Measurements from ENCODE around the gene OPN5. TPM values are rescaled to one million over a fixed set of nuclear protein-coding genes. Genes with fewer than 3 reads are reported as not detected.

Gene OPN5
- total RNA-seq, 3 donors from 2014 or later: not detected

DNA sequence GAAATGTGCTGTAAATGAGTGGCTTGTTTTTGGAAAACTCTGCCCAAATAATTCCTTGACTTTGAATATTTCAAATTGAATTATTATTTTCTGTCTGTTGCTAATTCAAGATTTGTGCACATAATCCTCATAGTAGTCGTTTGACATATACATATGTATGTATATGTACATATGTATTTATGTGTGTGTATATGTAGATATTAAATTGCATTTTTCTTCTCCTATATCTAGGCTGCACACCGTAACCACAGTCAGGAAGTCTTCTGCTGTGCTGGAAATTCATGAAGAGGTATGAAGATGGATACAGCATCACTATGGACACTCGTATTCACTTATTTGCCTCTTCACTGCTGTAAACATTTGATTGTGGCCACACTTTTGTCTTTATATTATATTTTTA, 29.6 kb downstream of the OPN5 start:
- no peaks in the 10 kb centered on the region for H3K9me3 Mint-ChIP-seq
- ATAC-seq (no peak), DNase-seq (no peak)
- no peaks in the 10 kb centered on the region for H3K36me3 Mint-ChIP-seq (ENCODE audit: insufficient read depth)
- no peak overlapping the region for H3K4me3 Mint-ChIP-seq
- H3K27me3 Mint-ChIP-seq (ENCODE audit: low read depth): peaks cover 14% of the 10 kb centered on the region
- H3K4me1 Mint-ChIP-seq (ENCODE audit: low read depth): no peaks in the 10 kb centered on the region

DNA sequence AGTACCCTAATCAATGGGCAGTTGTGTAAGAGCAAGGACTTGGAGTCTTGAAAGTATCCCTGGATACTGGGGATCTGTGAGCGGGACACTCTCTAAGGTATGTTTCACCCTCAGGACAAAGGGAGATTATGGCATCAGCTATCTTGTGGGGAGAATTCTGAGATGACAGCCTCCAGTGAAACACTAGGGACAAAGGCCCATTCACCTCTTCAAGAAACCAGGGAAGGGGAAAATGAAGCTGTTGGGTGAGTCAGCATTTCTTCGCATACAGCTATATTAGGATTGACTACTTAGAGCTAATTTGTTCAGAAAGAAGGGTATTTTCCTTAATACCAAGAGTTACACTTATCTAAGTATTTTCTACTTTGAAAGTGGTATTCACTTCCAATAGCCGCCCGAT, 35.9 kb downstream of the OPN5 start:
- Mint-ChIP-seq H3K36me3 (ENCODE audit: insufficient read depth) (no peaks in the 10 kb centered on the region), H3K4me3 (no peak overlapping the region), H3K27me3 (ENCODE audit: low read depth) (peaks cover 23% of the 10 kb centered on the region), H3K4me1 (ENCODE audit: low read depth) (no peaks in the 10 kb centered on the region), H3K9me3 (no peaks in the 10 kb centered on the region)
- DNase-seq (no peak), ATAC-seq (no peak)

DNA sequence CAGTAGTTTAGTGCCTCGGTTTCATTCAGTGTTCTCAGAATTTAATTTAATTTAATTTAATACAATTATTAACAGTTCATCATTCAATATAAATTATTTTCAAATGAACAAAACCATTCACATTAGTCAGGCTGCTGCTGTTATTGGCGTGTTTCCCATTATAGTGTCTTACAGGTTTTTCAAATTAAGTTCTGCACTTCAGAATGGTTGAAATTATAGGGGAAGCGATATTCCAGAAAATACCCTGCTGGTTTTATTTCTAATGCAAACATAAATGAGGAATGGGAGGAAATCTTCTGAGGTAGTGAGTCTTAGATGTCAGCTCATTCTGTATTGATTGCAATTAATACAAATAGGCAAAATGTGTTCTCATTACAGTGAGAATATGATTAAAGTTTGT, 37.6 kb downstream of the OPN5 start:
- Mint-ChIP-seq H3K36me3 (ENCODE audit: insufficient read depth) (no peaks in the 10 kb centered on the region), H3K4me1 (ENCODE audit: low read depth) (no peaks in the 10 kb centered on the region), H3K27me3 (ENCODE audit: low read depth) (peaks cover 23% of the 10 kb centered on the region), H3K9me3 (no peaks in the 10 kb centered on the region), H3K4me3 (no peak overlapping the region)
- ATAC-seq: no peak
- no peak for DNase-seq

DNA sequence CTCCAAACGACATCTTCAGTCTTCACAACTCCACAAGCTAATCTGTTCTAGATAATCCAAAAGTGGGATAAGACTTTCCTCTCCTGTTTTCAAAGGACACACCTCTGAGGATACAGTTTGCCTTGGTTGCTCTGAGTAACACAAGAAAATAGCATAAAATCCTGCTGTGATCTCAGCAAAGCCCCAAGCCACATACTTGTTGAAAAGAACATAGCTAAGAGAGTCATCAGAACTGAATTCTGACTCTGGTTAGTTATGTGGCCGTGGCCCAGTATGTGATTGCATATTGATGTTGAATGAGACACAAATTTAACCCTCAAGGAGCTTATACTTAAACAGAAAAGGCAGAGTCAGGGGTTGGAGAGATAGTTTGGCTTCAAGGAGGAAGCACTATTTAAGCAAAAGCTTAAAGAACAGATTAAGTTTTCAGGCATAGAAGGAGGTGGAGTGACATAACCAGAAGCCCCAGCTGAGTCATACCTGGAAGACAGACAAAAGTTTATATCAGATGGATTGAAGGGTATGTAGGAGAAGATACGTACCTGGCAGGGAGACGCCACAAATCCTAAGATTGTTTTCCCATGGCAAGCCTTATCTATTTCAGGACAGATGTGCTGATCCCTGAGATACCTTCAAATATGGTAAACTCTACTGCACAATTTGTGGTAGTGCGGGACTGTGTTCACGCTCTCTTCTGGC, 41.2 kb downstream of the OPN5 start:
- DNase-seq: no peak
- no peaks in the 10 kb centered on the region for H3K36me3 Mint-ChIP-seq (ENCODE audit: insufficient read depth)
- peaks cover 16% of the 10 kb centered on the region for H3K27me3 Mint-ChIP-seq (ENCODE audit: low read depth)
- H3K9me3 Mint-ChIP-seq: no peaks in the 10 kb centered on the region
- no peak for ATAC-seq
- H3K4me1 Mint-ChIP-seq (ENCODE audit: low read depth): no peaks in the 10 kb centered on the region
- no peak overlapping the region for H3K4me3 Mint-ChIP-seq

DNA sequence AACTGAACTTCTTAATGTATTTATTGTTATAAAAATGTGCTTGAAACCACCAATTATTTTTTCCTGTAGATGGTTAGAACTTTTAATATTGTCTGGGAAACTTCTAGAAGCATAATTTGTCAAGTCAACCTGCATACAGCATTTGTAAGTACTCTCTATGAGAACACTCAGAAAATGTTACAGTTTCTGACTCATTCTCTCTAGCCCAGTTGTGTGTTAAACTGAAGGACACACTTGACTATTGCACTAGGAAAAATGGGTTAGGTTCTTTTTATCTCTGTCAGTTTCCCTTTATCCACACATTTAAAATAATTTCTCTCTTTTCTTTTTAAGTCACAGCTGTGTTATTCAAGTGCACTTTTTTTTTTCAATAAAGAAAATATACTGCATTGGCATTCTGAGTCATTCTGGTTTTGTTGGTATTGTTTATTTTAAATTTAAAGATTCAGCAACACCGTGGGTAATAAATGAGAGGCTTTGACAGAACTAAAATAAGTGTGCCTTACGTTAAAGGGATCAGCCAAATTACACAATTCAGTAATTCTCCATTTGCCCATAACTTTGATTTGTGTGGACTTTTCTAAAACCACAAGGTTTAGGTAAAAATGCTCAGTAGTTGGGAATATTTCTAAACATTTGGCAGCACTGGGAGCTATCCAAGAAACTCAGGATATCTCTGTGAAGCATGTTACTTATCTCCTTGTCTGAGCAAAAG, 50.7 kb downstream of the OPN5 start:
- no peaks in the 10 kb centered on the region for H3K9me3 Mint-ChIP-seq
- DNase-seq: no peak

DNA sequence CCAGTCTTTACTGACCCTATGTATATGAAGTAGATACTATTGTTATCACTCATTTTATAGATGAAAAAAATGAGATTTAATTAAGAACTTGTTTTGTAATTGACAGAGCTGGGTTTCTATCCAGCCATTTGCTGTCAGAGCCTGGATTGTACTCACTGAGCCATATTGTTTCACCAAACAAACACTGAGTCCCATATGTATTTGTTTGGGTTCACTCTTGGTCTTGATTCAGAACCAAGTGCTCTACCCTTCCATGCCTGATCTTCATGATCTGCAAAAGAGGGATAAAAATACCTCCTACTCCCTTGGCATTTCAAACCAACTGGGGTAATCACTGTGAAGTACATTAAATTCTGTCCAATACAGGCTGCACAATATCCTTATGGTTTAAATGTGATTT, 52.4 kb downstream of the OPN5 start:
- ATAC-seq: no peak
- no peak for DNase-seq

More for the DNA sequence above, 50.7 kb downstream of the OPN5 start:
- Mint-ChIP-seq H3K4me1 (ENCODE audit: low read depth) (no peaks in the 10 kb centered on the region), H3K4me3 (no peak overlapping the region), H3K36me3 (ENCODE audit: insufficient read depth) (no peaks in the 10 kb centered on the region), H3K27me3 (ENCODE audit: low read depth) (peaks cover 4% of the 10 kb centered on the region)
- no peak for ATAC-seq

DNA sequence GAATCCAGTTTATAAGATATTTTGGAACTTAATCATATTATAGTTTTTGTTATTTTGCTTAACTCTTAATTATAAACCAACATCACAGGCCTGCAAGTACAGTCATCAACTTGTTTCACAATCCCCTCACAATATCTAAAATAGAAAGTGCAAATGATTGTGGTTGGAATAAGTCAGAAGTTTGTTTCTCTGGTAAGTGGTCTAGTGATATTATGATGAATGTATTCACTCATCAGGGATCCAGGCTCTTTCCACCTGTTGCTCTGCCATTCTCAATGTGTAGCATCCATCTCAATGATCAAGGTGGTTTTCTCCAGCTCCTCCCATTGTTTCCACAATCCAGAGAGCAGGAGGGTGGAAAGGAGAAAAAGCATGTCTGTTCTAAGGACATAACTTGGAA, 54.2 kb downstream of the OPN5 start:
- H3K9me3 Mint-ChIP-seq: no peaks in the 10 kb centered on the region
- ATAC-seq (peak; percentile 43 to 46), DNase-seq (no peak)
- H3K4me1 Mint-ChIP-seq (ENCODE audit: low read depth): no peaks in the 10 kb centered on the region
- no peaks in the 10 kb centered on the region for H3K36me3 Mint-ChIP-seq (ENCODE audit: insufficient read depth)
- no peak overlapping the region for H3K4me3 Mint-ChIP-seq
- peaks cover 8% of the 10 kb centered on the region for H3K27me3 Mint-ChIP-seq (ENCODE audit: low read depth)

More for the DNA sequence above, 52.4 kb downstream of the OPN5 start:
- Mint-ChIP-seq H3K4me1 (ENCODE audit: low read depth) (no peaks in the 10 kb centered on the region), H3K4me3 (no peak overlapping the region), H3K27me3 (ENCODE audit: low read depth) (peaks cover 10% of the 10 kb centered on the region), H3K36me3 (ENCODE audit: insufficient read depth) (no peaks in the 10 kb centered on the region), H3K9me3 (no peaks in the 10 kb centered on the region)

DNA sequence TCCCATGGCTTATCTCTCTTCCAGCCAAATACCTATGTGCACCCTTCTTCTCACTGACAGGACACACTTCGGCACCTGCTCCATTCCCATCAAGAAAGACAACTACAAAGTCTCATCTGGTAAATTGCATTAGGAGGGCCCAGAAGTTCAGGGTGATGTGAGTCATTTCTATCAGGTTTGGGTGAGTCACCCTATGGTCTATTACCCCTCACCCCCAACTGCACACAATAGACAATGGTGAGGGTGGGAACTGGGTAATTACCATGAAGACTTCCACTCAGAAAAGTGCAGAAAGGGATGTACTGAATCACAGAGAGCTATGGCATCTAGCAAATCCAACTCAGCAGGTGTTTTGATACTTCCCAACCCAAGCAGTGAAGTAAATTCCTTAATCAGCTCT, 54.8 kb downstream of the OPN5 start:
- ATAC-seq: peak; percentile 32 to 55
- no peaks in the 10 kb centered on the region for H3K4me1 Mint-ChIP-seq (ENCODE audit: low read depth)
- H3K36me3 Mint-ChIP-seq (ENCODE audit: insufficient read depth): no peaks in the 10 kb centered on the region
- DNase-seq: no peak
- peaks cover 8% of the 10 kb centered on the region for H3K27me3 Mint-ChIP-seq (ENCODE audit: low read depth)
- no peaks in the 10 kb centered on the region for H3K9me3 Mint-ChIP-seq
- H3K4me3 Mint-ChIP-seq: no peak overlapping the region

DNA sequence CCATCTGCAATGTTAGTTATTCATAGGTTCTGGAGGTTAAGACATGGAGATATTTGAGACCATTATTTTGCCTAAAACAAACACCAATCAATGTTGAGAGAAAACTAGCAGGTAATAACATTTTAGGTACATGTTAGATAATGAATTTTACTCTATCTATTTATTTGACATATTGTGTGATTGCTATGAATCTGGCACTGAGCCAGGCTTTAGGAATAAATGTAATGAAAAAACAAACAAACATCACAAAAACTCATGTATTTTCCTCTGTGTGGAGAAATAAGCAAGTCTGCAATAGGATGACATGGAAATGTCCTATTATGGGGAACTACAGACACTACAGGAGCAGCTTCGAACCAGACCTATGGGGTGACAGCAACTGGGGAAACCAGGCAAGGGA, 57.8 kb downstream of the OPN5 start:
- DNase-seq: no peak
- peaks cover 8% of the 10 kb centered on the region for H3K27me3 Mint-ChIP-seq (ENCODE audit: low read depth)

DNA sequence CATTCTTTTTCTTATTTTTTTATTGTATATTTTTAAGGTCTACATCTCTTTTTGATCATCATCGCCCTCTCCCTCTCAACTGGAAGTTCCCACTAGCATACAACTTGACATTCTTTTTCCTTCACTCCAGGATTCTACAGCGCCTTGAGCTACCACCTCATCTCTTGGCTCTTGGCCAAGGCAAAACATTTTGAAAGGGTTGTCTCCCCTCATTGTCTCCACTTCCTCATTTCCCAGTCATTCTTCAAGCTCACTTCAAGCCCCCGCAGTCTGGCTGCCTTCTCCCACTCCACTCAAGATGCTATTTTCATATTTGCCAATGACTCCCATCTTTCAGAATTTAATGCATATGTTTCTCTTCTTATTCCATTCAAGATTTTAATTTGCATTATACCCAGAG, 63.0 kb downstream of the OPN5 start:
- ATAC-seq (no peak), DNase-seq (no peak)
- H3K36me3 Mint-ChIP-seq (ENCODE audit: insufficient read depth): no peaks in the 10 kb centered on the region
- no peaks in the 10 kb centered on the region for H3K4me1 Mint-ChIP-seq (ENCODE audit: low read depth)
- H3K27me3 Mint-ChIP-seq (ENCODE audit: low read depth): no peaks in the 10 kb centered on the region
- H3K9me3 Mint-ChIP-seq: no peaks in the 10 kb centered on the region
- H3K4me3 Mint-ChIP-seq: no peak overlapping the region

More for the DNA sequence above, 57.8 kb downstream of the OPN5 start:
- ATAC-seq: no peak
- H3K4me1 Mint-ChIP-seq (ENCODE audit: low read depth): no peaks in the 10 kb centered on the region
- H3K9me3 Mint-ChIP-seq: no peaks in the 10 kb centered on the region
- H3K4me3 Mint-ChIP-seq: no peak overlapping the region
- H3K36me3 Mint-ChIP-seq (ENCODE audit: insufficient read depth): no peaks in the 10 kb centered on the region

DNA sequence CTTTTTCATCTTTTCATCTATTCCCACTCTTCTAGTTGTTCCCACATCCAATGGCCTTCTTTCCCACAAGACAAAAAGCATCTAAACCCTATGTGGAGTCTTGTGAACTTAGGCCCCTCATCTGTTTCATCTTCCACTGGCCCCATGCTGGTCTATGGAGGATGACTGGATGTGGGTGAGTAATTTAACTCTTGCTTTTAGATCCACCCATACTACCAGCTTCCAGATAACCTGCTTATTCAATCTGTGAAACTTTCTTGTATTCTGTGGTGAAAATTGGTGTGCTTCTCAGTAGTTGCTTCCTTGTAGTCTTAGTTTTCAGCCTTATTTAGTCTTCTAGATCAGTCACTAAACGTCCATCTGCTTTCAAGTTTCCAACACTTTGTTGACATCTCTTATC, 64.9 kb downstream of the OPN5 start:
- H3K27me3 Mint-ChIP-seq (ENCODE audit: low read depth): peaks cover 2% of the 10 kb centered on the region
- H3K36me3 Mint-ChIP-seq (ENCODE audit: insufficient read depth): no peaks in the 10 kb centered on the region
- no peak for DNase-seq
- no peak for ATAC-seq
- H3K4me3 Mint-ChIP-seq: no peak overlapping the region
- H3K9me3 Mint-ChIP-seq: no peaks in the 10 kb centered on the region
- no peaks in the 10 kb centered on the region for H3K4me1 Mint-ChIP-seq (ENCODE audit: low read depth)

DNA sequence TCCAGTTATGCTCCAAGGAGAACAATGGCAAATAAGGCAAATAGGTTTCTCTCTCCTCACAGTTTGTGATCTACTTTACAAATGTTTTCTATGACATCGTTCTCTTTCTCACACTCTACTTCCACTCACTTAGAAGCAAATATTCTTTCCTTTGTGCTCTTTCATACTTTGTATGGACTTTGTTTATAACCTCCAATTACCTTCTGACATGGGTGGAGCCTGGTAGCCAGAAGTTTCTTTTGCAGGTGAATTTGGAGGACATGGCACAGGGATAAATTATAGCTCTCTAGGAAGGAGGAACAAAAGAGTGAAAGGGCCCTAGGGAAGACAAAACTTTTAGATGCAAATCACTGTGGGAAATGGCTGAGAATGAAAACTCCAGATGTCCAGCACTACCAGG, 69.3 kb downstream of the OPN5 start:
- Mint-ChIP-seq H3K27me3 (ENCODE audit: low read depth) (peaks cover 2% of the 10 kb centered on the region), H3K4me3 (no peak overlapping the region), H3K9me3 (no peaks in the 10 kb centered on the region), H3K4me1 (ENCODE audit: low read depth) (no peaks in the 10 kb centered on the region), H3K36me3 (ENCODE audit: insufficient read depth) (no peaks in the 10 kb centered on the region)
- ATAC-seq (no peak), DNase-seq (no peak)

DNA sequence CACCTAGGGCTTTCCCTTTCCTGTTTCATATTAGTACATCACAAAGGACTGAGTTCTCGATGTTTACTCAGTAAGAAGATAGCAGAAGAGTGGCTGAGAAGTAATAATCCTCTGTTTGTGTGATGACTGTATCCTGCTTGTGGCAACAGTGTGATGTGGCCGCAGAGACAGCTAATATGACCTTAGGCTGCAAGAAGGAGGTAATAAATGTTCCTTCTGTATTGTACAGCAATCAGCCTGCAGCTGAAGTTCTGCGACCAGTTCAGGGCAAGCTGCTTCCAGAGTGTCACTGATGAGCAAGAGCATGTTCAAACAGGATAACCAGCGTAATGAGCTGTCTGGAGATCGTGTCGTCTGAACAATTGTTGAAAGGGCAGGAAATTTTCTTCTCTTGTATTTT, 70.9 kb downstream of the OPN5 start:
- Mint-ChIP-seq H3K27me3 (ENCODE audit: low read depth) (peaks cover 2% of the 10 kb centered on the region), H3K4me3 (no peak overlapping the region), H3K36me3 (ENCODE audit: insufficient read depth) (no peaks in the 10 kb centered on the region), H3K9me3 (no peaks in the 10 kb centered on the region), H3K4me1 (ENCODE audit: low read depth) (no peaks in the 10 kb centered on the region)
- no peak for DNase-seq
- ATAC-seq: no peak

DNA sequence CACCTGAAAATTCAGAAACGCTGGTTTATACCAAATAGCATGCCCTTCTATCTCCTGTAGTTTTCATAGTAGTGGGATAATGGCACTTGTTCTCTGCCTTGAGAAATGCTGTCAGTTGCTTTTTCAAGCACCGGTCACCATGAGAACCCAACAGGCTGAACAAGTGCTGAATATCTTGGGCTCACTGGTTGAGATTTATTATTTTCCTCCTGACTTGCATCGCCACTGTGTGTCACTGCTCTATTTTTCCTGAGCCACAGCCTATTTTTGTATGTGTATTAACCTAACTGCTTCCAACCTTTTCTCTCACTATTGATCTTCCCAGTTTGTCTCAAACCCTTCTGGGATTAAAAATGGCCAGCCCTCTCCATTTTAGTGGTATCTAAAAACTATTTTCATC, 71.9 kb downstream of the OPN5 start:
- no peaks in the 10 kb centered on the region for H3K9me3 Mint-ChIP-seq
- no peak overlapping the region for H3K4me3 Mint-ChIP-seq

DNA sequence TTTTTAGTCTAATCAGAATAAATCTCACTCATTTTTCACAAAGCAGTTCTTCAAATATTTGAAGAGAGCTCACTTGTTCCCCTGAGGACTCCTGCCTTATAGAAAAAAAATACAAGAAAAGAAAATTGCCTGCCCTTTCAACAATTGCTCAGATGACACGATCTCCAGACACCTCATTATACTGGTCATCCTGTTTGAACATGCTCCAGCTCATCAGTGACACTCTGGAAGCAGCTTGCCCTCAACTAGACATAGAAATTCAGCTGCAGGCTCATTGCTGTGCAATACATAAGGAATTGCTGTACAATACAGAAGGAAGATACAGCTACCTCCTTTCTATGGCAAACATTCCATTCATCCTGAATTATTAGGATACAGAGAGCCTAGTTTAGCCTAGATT, 73.1 kb downstream of the OPN5 start:
- DNase-seq (no peak), ATAC-seq (no peak)
- H3K4me3 Mint-ChIP-seq: no peak overlapping the region
- no peaks in the 10 kb centered on the region for H3K36me3 Mint-ChIP-seq (ENCODE audit: insufficient read depth)
- H3K27me3 Mint-ChIP-seq (ENCODE audit: low read depth): peaks cover 1% of the 10 kb centered on the region
- no peaks in the 10 kb centered on the region for H3K9me3 Mint-ChIP-seq
- no peaks in the 10 kb centered on the region for H3K4me1 Mint-ChIP-seq (ENCODE audit: low read depth)

More for the DNA sequence above, 71.9 kb downstream of the OPN5 start:
- ATAC-seq: no peak
- Mint-ChIP-seq H3K27me3 (ENCODE audit: low read depth) (peaks cover 2% of the 10 kb centered on the region), H3K4me1 (ENCODE audit: low read depth) (no peaks in the 10 kb centered on the region), H3K36me3 (ENCODE audit: insufficient read depth) (no peaks in the 10 kb centered on the region)
- no peak for DNase-seq
